ENCODE data around the gene RAD51B. TPM values are rescaled to one million over a fixed set of nuclear protein-coding genes. Genes with fewer than 3 reads are reported as not detected.

The RAD51B gene
- total RNA-seq, 1 experiment from 2014 or later, result 29.9 TPM

DNA sequence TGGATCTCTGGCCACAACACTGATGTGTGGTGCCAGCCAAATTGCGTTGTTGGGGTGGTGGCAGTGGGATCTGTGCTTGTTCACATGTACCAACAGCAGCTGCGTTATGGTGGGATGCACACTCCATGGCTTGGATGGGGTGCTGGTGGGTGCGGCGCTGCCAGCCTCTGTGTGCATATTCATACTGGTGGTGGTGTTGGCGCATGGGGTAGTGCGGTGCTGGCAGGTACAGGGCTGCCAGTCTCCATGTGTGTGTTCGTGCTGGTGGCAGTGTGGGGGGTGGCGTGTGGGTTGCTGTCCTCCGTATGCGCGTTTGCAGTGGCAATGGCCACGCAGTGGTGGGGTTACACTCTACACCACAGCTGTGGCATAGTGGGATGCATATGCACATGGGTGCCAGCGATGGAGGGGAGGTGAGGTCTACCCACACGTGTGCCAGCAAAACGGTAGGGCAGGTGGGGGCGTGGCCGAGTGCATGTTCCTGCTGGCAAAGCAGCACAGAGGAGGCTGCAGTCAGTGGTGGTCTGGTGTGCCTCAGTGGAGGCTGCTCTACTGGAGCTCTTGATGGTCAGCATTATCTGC is 26.5 kb downstream of the RAD51B start:
- Histone ChIP-seq H3K4me2 (no peak overlapping the region), H3K36me3 (ENCODE audit: low read depth) (no peaks in the 10 kb centered on the region), H3F3A (ENCODE audit: insufficient read depth, low read depth) (no peaks in the 10 kb centered on the region), H3K79me2 (ENCODE audit: low read depth) (no peaks in the 10 kb centered on the region), H4K20me1 (ENCODE audit: insufficient read depth) (no peaks in the 10 kb centered on the region), H3K4me1 (replicated peaks; ENCODE audit: insufficient read depth) (no peaks in the 10 kb centered on the region), H3K9me3 (ENCODE audit: insufficient read depth, low read depth) (no peaks in the 10 kb centered on the region), H3K27ac (no peak overlapping the region), H3K27me3 (ENCODE audit: insufficient read depth, low read depth) (no peaks in the 10 kb centered on the region), H3K4me3 (no peak overlapping the region), H3K9me2 (ENCODE audit: insufficient read depth) (no peaks in the 10 kb centered on the region), H2AFZ (no peak overlapping the region)
- intact Hi-C loops (cut with micrococcal nuclease; ENCODE audit: unreplicated experiment), result no loop called here
- ChIA-PET CTCF (no interaction called here), POLR2A (ENCODE audit: unreplicated experiment) (no interaction called here)
- no peak for DNase-seq
- no peak for TF ChIP-seq EZH2 (IDR thresholded peaks at IDR 0.05; ENCODE audit: low read depth)
- TF ChIP-seq, protein P1, sequence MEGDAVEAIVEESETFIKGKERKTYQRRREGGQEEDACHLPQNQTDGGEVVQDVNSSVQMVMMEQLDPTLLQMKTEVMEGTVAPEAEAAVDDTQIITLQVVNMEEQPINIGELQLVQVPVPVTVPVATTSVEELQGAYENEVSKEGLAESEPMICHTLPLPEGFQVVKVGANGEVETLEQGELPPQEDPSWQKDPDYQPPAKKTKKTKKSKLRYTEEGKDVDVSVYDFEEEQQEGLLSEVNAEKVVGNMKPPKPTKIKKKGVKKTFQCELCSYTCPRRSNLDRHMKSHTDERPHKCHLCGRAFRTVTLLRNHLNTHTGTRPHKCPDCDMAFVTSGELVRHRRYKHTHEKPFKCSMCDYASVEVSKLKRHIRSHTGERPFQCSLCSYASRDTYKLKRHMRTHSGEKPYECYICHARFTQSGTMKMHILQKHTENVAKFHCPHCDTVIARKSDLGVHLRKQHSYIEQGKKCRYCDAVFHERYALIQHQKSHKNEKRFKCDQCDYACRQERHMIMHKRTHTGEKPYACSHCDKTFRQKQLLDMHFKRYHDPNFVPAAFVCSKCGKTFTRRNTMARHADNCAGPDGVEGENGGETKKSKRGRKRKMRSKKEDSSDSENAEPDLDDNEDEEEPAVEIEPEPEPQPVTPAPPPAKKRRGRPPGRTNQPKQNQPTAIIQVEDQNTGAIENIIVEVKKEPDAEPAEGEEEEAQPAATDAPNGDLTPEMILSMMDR (conservative IDR thresholded peaks at IDR 0.05), result no peak
- no TSS peak for BruUV-seq (replicated peaks)

DNA sequence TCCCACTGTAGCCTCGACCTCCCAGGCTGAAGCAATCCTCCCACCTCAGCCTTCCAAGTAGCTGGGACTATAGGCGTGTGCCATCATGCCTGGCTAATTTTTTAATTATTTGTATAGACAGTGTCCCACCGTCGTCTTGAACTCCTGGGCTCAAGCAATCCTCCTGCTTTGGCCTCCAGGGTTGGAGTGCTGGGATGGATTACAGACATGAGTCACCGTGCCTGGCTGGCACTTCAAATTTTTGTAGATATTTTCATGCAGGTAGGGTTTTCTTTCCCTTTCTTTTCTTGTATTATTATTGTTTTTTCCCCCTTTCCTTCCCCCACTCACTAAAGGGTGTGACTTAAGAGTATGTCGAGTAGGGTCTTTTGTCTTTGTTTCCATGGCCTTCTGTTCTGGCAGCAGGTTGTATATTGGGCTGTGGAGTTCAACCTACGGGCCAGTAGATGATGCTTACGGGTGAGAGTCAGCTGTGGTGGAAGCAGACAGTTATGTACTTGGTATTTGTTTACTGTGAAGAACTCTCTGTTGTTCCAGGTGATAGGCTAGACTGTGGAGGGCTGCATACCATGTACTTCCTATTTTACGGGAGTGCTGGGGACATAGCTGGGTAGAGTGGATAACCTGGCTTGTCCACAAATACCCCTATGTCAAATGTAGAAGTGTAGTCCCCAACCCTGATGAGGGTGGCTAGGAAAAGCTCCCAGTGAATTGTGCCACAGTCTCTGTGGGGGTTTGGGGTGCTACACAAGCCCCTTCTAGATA is 30.7 kb downstream of the RAD51B start:
- ChIA-PET POLR2A (ENCODE audit: unreplicated experiment) (no interaction called here), CTCF (interaction anchor here (0.5 kb wide), 1 partner anchor 1012 kb away, joined by 20 read pairs; no protein-coding TSS in a partner anchor)
- Histone ChIP-seq H3K27ac (no peak overlapping the region), H3K9me2 (ENCODE audit: insufficient read depth) (no peaks in the 10 kb centered on the region), H4K20me1 (ENCODE audit: insufficient read depth) (no peaks in the 10 kb centered on the region), H3K27me3 (ENCODE audit: insufficient read depth, low read depth) (no peaks in the 10 kb centered on the region), H3K4me3 (no peak overlapping the region), H3K36me3 (ENCODE audit: low read depth) (no peaks in the 10 kb centered on the region), H3K4me1 (replicated peaks; ENCODE audit: insufficient read depth) (no peaks in the 10 kb centered on the region), H3F3A (ENCODE audit: insufficient read depth, low read depth) (no peaks in the 10 kb centered on the region), H3K79me2 (ENCODE audit: low read depth) (no peaks in the 10 kb centered on the region), H3K4me2 (no peak overlapping the region), H3K9me3 (ENCODE audit: insufficient read depth, low read depth) (no peaks in the 10 kb centered on the region), H2AFZ (no peak overlapping the region)
- no TSS peak for BruUV-seq (replicated peaks)
- no peak for DNase-seq
- intact Hi-C loops (cut with micrococcal nuclease; ENCODE audit: unreplicated experiment), result no loop called here
- TF ChIP-seq, protein P1 (conservative IDR thresholded peaks at IDR 0.05), result no peak
- no peak for TF ChIP-seq EZH2 (IDR thresholded peaks at IDR 0.05; ENCODE audit: low read depth)

DNA sequence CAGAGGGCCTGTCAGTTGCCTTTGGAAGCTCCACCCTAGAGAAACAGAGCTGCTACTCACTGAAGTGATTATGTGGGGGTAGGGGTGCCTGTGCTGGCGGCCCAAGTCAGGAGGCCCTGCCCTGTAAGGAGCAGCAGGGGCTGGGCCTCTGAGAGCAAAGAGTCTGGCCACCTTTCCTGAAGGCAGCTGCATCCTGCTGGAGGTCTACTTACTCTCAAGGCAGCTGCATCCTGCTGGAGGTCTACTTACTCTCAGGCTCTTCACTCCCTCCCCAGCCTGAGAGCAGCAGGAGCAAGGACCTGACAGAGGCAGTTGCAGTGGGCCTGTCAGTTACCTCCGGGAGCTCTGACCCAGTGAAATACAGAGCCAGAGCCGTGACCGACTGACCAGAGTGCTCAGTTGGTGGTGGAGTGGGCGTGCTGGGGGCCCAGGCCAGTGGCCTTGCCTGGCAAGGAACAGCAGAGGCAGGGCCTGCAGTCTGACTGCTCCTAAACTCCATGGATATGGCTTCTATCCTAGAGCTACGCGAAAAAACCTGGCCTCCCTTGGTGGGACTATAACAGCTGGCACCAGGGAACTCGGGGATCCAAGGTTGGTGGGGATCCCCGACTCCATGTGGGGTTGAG is 32.3 kb downstream of the RAD51B start:
- H3K79me2 ChIP-seq (ENCODE audit: low read depth), result no peaks in the 10 kb centered on the region
- ChIA-PET POLR2A (ENCODE audit: unreplicated experiment) (no interaction called here), CTCF (interaction anchor here (0.5 kb wide), 1 partner anchor 994 kb away, joined by 3 read pairs; no protein-coding TSS in a partner anchor)
- H3K36me3 ChIP-seq (ENCODE audit: low read depth), result no peaks in the 10 kb centered on the region
- H3K4me2 ChIP-seq, result no peak overlapping the region
- H2AFZ ChIP-seq, result no peak overlapping the region
- no peaks in the 10 kb centered on the region for H3K9me3 ChIP-seq (ENCODE audit: insufficient read depth, low read depth)
- H4K20me1 ChIP-seq (ENCODE audit: insufficient read depth), result no peaks in the 10 kb centered on the region
- no peaks in the 10 kb centered on the region for H3K4me1 ChIP-seq (replicated peaks; ENCODE audit: insufficient read depth)
- no TSS peak for BruUV-seq (replicated peaks)
- no peak for TF ChIP-seq EZH2 (IDR thresholded peaks at IDR 0.05; ENCODE audit: low read depth)
- TF ChIP-seq, protein P1 (conservative IDR thresholded peaks at IDR 0.05), result no peak
- H3K4me3 ChIP-seq, result no peak overlapping the region
- intact Hi-C loops (cut with micrococcal nuclease; ENCODE audit: unreplicated experiment), result no loop called here
- no peak for DNase-seq
- no peaks in the 10 kb centered on the region for H3K9me2 ChIP-seq (ENCODE audit: insufficient read depth)
- H3K27ac ChIP-seq, result no peak overlapping the region
- H3F3A ChIP-seq (ENCODE audit: insufficient read depth, low read depth), result no peaks in the 10 kb centered on the region
- H3K27me3 ChIP-seq (ENCODE audit: insufficient read depth, low read depth), result no peaks in the 10 kb centered on the region
